Mesenchymal stem cell (in vitro differentiated cells and primary cell): ENCODE measurements around the gene MRPL4.

Experiments used
- DNase-seq: peaks from one replicate; pipeline ENCODE4 v3.0.0-alpha.2; 2013
- H2AFZ ChIP-seq: one replicate; pipeline ENCODE4 v1.6.1; 2013; ENCODE audit warnings: low read depth, mild to moderate bottlenecking, control low read depth, inconsistent platforms, low read length, moderate library complexity
- H2AK5ac ChIP-seq: 2 replicates; pipeline ENCODE4 v1.6.1; 2013; ENCODE audit warnings: low read length, moderate library complexity, mild to moderate bottlenecking, inconsistent platforms; ENCODE audit not compliant: severe bottlenecking
- H2BK120ac ChIP-seq: one replicate; pipeline ENCODE4 v1.6.1; 2013; ENCODE audit warnings: low read depth, mild to moderate bottlenecking, inconsistent platforms, low read length, moderate library complexity
- H2BK12ac ChIP-seq, 2 experiments: one replicate each; pipeline ENCODE4 v1.6.1; 2013; ENCODE audit warnings: inconsistent platforms in 2 of 2, low read length in 2 of 2, mild to moderate bottlenecking in 2 of 2, moderate library complexity in 2 of 2, control low read depth in 1 of 2
- H2BK15ac ChIP-seq: one replicate; pipeline ENCODE4 v1.6.1; 2013; ENCODE audit warnings: mild to moderate bottlenecking, low read depth, inconsistent platforms; ENCODE audit not compliant: poor library complexity, severe bottlenecking
- H2BK5ac ChIP-seq: 2 replicates; pipeline ENCODE4 v1.6.1; 2013; ENCODE audit warnings: low read depth, mild to moderate bottlenecking, low read length, control low read depth, inconsistent platforms; ENCODE audit not compliant: poor library complexity, severe bottlenecking
- H3K14ac ChIP-seq, 2 experiments: one replicate each; pipeline ENCODE4 v1.6.1; 2013; ENCODE audit warnings: inconsistent platforms in 2 of 2, low read length in 2 of 2, control low read depth in 1 of 2, mild to moderate bottlenecking in 1 of 2, moderate library complexity in 1 of 2
- H3K18ac ChIP-seq, 2 experiments: one replicate each; pipeline ENCODE4 v1.6.1; 2013; ENCODE audit warnings: inconsistent platforms in 2 of 2, low read length in 2 of 2, control low read depth in 1 of 2, low read depth in 1 of 2, mild to moderate bottlenecking in 1 of 2
- H3K23ac ChIP-seq, 2 experiments: one replicate each; pipeline ENCODE4 v1.6.1; 2013; ENCODE audit warnings: inconsistent platforms in 2 of 2, low read length in 2 of 2, mild to moderate bottlenecking in 2 of 2, moderate library complexity in 2 of 2, control low read depth in 1 of 2
- H3K27ac ChIP-seq: 2 replicates; pipeline ENCODE4 v1.5.1; 2013; ENCODE audit warnings: mild to moderate bottlenecking, moderate library complexity, low read length, control low read depth, inconsistent platforms; ENCODE audit not compliant: poor library complexity, severe bottlenecking
- H3K27me3 ChIP-seq, 2 experiments: 2 replicates each; pipeline versions ENCODE4 v1.6.1 to v1.7.0; 2013; ENCODE audit warnings: low read length in 2 of 2, mild to moderate bottlenecking in 2 of 2, moderate library complexity in 2 of 2, control low read depth in 1 of 2, inconsistent platforms in 1 of 2; ENCODE audit not compliant: control insufficient read depth in 1 of 2, insufficient read depth in 1 of 2
- H3K36me3 ChIP-seq, 2 experiments: 2 replicates each; pipeline versions ENCODE4 v1.6.1 to v1.7.0; 2013; ENCODE audit warnings: low read length in 2 of 2, control low read depth in 1 of 2, inconsistent platforms in 1 of 2, low read depth in 1 of 2, mild to moderate bottlenecking in 1 of 2; ENCODE audit not compliant: insufficient read depth in 2 of 2, control insufficient read depth in 1 of 2
- H3K4ac ChIP-seq, 2 experiments: one replicate each; pipeline ENCODE4 v1.6.1; 2013; ENCODE audit warnings: inconsistent platforms in 2 of 2, low read length in 2 of 2, mild to moderate bottlenecking in 2 of 2, moderate library complexity in 2 of 2, control low read depth in 1 of 2, low read depth in 1 of 2
- H3K4me1 ChIP-seq: 2 replicates; pipeline ENCODE4 v1.6.1; 2013; ENCODE audit warnings: low read depth, low read length, control low read depth; ENCODE audit not compliant: control insufficient read depth, insufficient read depth
- H3K4me2 ChIP-seq: 2 replicates; pipeline ENCODE4 v1.6.1; 2013; ENCODE audit warnings: low read length, mild to moderate bottlenecking, inconsistent platforms; ENCODE audit not compliant: poor library complexity, severe bottlenecking
- H3K4me3 ChIP-seq, 2 experiments: 2 replicates each; pipeline versions ENCODE4 v1.5.1 to v1.7.0; 2013; ENCODE audit warnings: low read length in 2 of 2, mild to moderate bottlenecking in 2 of 2, control low read depth in 1 of 2, low read depth in 1 of 2; ENCODE audit not compliant: insufficient read depth in 1 of 2
- H3K79me1 ChIP-seq: replicated peaks from 2 replicates; pipeline ENCODE4 v1.6.1; 2013; ENCODE audit warnings: mild to moderate bottlenecking, control low read depth, low read length, inconsistent platforms; ENCODE audit not compliant: poor library complexity, severe bottlenecking
- H3K9ac ChIP-seq: 2 replicates; pipeline ENCODE4 v1.7.0; 2013; ENCODE audit warnings: mild to moderate bottlenecking, low read length, moderate library complexity
- H3K9me3 ChIP-seq: 2 replicates; pipeline ENCODE4 v1.7.0; 2013; ENCODE audit warnings: mild to moderate bottlenecking, low read length; ENCODE audit not compliant: control insufficient read depth
- H4K8ac ChIP-seq: one replicate; pipeline ENCODE4 v1.6.1; 2013; ENCODE audit warnings: inconsistent platforms, mild to moderate bottlenecking, low read length, moderate library complexity
- H4K91ac ChIP-seq: one replicate; pipeline ENCODE4 v1.6.1; 2013; ENCODE audit warnings: mild to moderate bottlenecking, low read length, inconsistent platforms
- WGBS: methylation state at CpG from one replicate; pipeline ENCODE4 v1.1.7; 2013; ENCODE audit warnings: mixed read lengths; 5-methylcytosine and 5-hydroxymethylcytosine counted together

Gene MRPL4

GRCh38 chr19:10295305-10295846 lies 43.4 kb downstream of the MRPL4 start:
- Histone ChIP-seq H3K27ac (no peak overlapping the region), H3K14ac (no peak overlapping the region), H2BK12ac (no peak overlapping the region), H3K36me3 (peaks cover 0 to 3% of the 10 kb centered on the region in 2 experiments), H3K18ac (no peak overlapping the region), H3K9me3 (peaks cover 4% of the 10 kb centered on the region), H2AFZ (no peak overlapping the region), H3K27me3 (peaks cover 64 to 79% of the 10 kb centered on the region in 2 experiments), H2BK5ac (no peak overlapping the region), H2BK120ac (no peak overlapping the region), H3K4me3 (no peak overlapping the region), H4K8ac (no peak overlapping the region), H3K4ac (no peak overlapping the region), H2BK15ac (no peak overlapping the region), H3K4me1 (peaks cover 42% of the 10 kb centered on the region), H3K23ac (peak overlapping the region in 1 of 2 experiments; percentile 15), H3K9ac (no peak overlapping the region), H4K91ac (no peak overlapping the region), H3K79me1 (no peaks in the 10 kb centered on the region), H2AK5ac (no peak overlapping the region), H3K4me2 (no peak overlapping the region)
- 13% methylated on average over 44 of the region's 48 CpGs for whole genome bisulfite sequencing
- no peak for DNase-seq

DNA sequence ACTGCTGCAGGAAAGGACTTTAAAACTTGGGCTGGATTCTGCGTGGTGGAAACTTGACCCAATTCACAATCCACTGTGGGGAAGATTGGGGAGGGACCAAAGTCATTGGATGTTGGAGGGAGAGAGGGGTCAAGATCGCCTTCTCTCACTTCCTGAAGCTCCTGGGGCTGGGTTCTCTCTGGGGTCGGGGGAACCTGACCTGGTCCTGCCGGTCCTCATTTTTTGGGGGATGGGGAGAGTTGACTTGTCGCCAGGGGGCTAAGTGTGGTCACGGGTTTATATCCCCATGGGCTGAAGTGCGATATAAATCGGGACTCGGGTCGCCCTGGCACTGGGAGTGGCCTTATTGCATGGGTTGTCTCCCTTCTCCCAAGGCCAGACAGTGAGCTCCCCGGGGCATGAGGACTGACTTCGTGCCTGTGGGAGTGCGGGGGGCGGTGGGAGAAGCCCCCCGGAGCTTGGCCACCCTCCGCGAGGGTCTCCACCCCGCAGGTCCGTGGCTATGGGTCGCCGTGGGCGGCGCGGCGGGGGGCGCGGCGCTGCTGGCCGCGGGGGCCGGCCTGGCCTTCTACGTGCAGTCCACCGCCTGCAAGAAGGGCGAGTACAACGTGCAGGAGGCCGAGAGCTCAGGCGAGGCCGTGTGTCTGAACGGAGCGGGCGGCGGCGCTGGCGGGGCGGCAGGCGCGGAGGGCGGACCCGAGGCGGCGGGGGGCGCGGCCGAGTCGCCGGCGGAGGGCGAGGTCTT lies 44.0 kb downstream of the MRPL4 start:
- H3K18ac ChIP-seq = no peak overlapping the region
- H3K14ac ChIP-seq = no peak overlapping the region
- no peak overlapping the region for H3K9ac ChIP-seq
- peaks cover 4% of the 10 kb centered on the region for H3K9me3 ChIP-seq
- H3K27me3 ChIP-seq = peaks cover 57 to 72% of the 10 kb centered on the region in 2 experiments
- no peak overlapping the region for H3K27ac ChIP-seq
- DNase-seq = no peak
- peak overlapping the region; percentile 60 for H2BK15ac ChIP-seq
- no peaks in the 10 kb centered on the region for H3K79me1 ChIP-seq
- no peak overlapping the region for H3K23ac ChIP-seq
- H2BK12ac ChIP-seq = no peak overlapping the region
- H4K8ac ChIP-seq = no peak overlapping the region
- H3K36me3 ChIP-seq = peaks cover 0 to 3% of the 10 kb centered on the region in 2 experiments
- H2BK5ac ChIP-seq = no peak overlapping the region
- H4K91ac ChIP-seq = no peak overlapping the region
- no peak overlapping the region for H3K4ac ChIP-seq
- H3K4me1 ChIP-seq = peaks cover 35% of the 10 kb centered on the region
- peak overlapping the region; percentile 55 for H3K4me2 ChIP-seq
- no peak overlapping the region for H2BK120ac ChIP-seq
- no peak overlapping the region for H3K4me3 ChIP-seq
- peak overlapping the region; percentile 39 for H2AFZ ChIP-seq
- 6% methylated on average over 52 of the region's 58 CpGs for WGBS
- H2AK5ac ChIP-seq = no peak overlapping the region

- Histone ChIP-seq H3K79me1 (no peaks in the 10 kb centered on the region), H2AFZ (no peak overlapping the region), H2BK5ac (no peak overlapping the region), H3K23ac (no peak overlapping the region), H3K18ac (no peak overlapping the region), H3K9me3 (no peaks in the 10 kb centered on the region), H2BK120ac (no peak overlapping the region), H3K4me2 (no peak overlapping the region), H2AK5ac (no peak overlapping the region), H4K8ac (no peak overlapping the region), H3K36me3 (peaks cover 0 to 9% of the 10 kb centered on the region in 2 experiments), H3K27ac (no peak overlapping the region), H2BK15ac (no peak overlapping the region), H3K27me3 (peaks cover 20 to 36% of the 10 kb centered on the region in 2 experiments), H4K91ac (no peak overlapping the region), H3K4me1 (peaks cover 14% of the 10 kb centered on the region), H2BK12ac (no peak overlapping the region), H3K14ac (no peak overlapping the region), H3K4me3 (no peak overlapping the region), H3K9ac (no peak overlapping the region), H3K4ac (no peak overlapping the region)
- DNase-seq = no peak
- 67% methylated on average over 13 of the region's 14 CpGs for WGBS
Observed at GRCh38 chr19:10299545-10300458, 47.8 kb downstream of the MRPL4 start.
